ENCODE data around the gene GLYATL1. TPM values are rescaled to one million over a fixed set of nuclear protein-coding genes. Genes with fewer than 3 reads are reported as not detected.

The GLYATL1 gene
- total and polyA plus RNA-seq, 2 of the 13 experiments (the other 11 are each of a cell fraction or from before 2014, with no cell fraction given), result 0.17 TPM; not detected in 1

DNA sequence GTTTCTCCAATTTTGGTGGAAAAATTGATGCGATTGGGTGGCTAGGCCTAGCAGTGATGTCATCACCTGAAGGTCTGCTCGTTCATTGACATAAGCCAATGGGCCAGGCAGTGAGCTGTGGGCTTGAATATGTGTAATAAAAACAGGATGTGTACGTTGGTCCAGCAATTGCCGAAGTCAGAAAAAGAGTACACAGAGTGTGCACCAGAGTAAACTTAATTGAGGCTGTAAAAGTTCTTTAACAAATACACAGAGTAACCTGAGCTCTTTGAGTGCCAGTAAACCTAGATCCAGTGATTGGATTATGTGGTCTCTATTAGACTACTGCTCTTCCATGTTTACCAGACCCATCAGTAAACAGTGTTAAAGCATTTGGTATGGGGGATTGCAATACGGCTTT, 13.0 kb upstream of the GLYATL1 start (continued):
- TF ChIP-seq NR2F2 (IDR thresholded peaks at IDR 0.05; ENCODE audit: borderline replicate concordance, low read depth) (0 out of 2 replicates have a peak, but pooled peaks have one; percentile 37), ZNF20 (CRISPR knock-in tag; IDR thresholded peaks at IDR 0.05) (no peak), POGZ (CRISPR knock-in tag; IDR thresholded peaks at IDR 0.05) (no peak; the same call in 1 of the 2 replicates), ARID2 (CRISPR knock-in tag; IDR thresholded peaks at IDR 0.05; ENCODE audit: borderline replicate concordance) (0 out of 2 replicates have a peak, but pooled peaks have one; percentile 44), ZNF841 (CRISPR knock-in tag; IDR thresholded peaks at IDR 0.05; ENCODE audit: borderline replicate concordance) (no peak), RCOR2 (CRISPR knock-in tag; IDR thresholded peaks at IDR 0.05) (peak; percentile 49; the same call in 1 of the 2 replicates), RBM39 (IDR thresholded peaks at IDR 0.05; ENCODE audit: low read depth, low read length, poor library complexity, severe bottlenecking) (no peak), ZNF251 (CRISPR knock-in tag; IDR thresholded peaks at IDR 0.05) (no peak), ZNF589 (CRISPR knock-in tag; conservative IDR thresholded peaks at IDR 0.05) (no peak), ZNF547 (CRISPR knock-in tag; IDR thresholded peaks at IDR 0.05) (no peak), ZNF562 (CRISPR knock-in tag; IDR thresholded peaks at IDR 0.05; ENCODE audit: borderline replicate concordance) (no peak), ZFP82 (CRISPR knock-in tag; IDR thresholded peaks at IDR 0.05; ENCODE audit: borderline replicate concordance) (no peak), HOXA5 (CRISPR knock-in tag; IDR thresholded peaks at IDR 0.05) (no peak), ATM (IDR thresholded peaks at IDR 0.05; ENCODE audit: borderline replicate concordance) (no peak)
- TF ChIP-seq, protein P1, sequence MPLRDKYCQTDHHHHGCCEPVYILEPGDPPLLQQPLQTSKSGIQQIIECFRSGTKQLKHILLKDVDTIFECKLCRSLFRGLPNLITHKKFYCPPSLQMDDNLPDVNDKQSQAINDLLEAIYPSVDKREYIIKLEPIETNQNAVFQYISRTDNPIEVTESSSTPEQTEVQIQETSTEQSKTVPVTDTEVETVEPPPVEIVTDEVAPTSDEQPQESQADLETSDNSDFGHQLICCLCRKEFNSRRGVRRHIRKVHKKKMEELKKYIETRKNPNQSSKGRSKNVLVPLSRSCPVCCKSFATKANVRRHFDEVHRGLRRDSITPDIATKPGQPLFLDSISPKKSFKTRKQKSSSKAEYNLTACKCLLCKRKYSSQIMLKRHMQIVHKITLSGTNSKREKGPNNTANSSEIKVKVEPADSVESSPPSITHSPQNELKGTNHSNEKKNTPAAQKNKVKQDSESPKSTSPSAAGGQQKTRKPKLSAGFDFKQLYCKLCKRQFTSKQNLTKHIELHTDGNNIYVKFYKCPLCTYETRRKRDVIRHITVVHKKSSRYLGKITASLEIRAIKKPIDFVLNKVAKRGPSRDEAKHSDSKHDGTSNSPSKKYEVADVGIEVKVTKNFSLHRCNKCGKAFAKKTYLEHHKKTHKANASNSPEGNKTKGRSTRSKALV (CRISPR knock-in tag; IDR thresholded peaks at IDR 0.05), result no peak
- TF ChIP-seq, protein P2, sequence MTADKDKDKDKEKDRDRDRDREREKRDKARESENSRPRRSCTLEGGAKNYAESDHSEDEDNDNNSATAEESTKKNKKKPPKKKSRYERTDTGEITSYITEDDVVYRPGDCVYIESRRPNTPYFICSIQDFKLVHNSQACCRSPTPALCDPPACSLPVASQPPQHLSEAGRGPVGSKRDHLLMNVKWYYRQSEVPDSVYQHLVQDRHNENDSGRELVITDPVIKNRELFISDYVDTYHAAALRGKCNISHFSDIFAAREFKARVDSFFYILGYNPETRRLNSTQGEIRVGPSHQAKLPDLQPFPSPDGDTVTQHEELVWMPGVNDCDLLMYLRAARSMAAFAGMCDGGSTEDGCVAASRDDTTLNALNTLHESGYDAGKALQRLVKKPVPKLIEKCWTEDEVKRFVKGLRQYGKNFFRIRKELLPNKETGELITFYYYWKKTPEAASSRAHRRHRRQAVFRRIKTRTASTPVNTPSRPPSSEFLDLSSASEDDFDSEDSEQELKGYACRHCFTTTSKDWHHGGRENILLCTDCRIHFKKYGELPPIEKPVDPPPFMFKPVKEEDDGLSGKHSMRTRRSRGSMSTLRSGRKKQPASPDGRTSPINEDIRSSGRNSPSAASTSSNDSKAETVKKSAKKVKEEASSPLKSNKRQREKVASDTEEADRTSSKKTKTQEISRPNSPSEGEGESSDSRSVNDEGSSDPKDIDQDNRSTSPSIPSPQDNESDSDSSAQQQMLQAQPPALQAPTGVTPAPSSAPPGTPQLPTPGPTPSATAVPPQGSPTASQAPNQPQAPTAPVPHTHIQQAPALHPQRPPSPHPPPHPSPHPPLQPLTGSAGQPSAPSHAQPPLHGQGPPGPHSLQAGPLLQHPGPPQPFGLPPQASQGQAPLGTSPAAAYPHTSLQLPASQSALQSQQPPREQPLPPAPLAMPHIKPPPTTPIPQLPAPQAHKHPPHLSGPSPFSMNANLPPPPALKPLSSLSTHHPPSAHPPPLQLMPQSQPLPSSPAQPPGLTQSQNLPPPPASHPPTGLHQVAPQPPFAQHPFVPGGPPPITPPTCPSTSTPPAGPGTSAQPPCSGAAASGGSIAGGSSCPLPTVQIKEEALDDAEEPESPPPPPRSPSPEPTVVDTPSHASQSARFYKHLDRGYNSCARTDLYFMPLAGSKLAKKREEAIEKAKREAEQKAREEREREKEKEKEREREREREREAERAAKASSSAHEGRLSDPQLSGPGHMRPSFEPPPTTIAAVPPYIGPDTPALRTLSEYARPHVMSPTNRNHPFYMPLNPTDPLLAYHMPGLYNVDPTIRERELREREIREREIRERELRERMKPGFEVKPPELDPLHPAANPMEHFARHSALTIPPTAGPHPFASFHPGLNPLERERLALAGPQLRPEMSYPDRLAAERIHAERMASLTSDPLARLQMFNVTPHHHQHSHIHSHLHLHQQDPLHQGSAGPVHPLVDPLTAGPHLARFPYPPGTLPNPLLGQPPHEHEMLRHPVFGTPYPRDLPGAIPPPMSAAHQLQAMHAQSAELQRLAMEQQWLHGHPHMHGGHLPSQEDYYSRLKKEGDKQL (CRISPR knock-in tag; IDR thresholded peaks at IDR 0.05; ENCODE audit: low read depth), result peak; percentile 98
- TF ChIP-seq, protein P3, sequence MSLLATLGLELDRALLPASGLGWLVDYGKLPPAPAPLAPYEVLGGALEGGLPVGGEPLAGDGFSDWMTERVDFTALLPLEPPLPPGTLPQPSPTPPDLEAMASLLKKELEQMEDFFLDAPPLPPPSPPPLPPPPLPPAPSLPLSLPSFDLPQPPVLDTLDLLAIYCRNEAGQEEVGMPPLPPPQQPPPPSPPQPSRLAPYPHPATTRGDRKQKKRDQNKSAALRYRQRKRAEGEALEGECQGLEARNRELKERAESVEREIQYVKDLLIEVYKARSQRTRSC (CRISPR knock-in tag; IDR thresholded peaks at IDR 0.05; ENCODE audit: low read depth), result no peak
- TF ChIP-seq, protein P4, sequence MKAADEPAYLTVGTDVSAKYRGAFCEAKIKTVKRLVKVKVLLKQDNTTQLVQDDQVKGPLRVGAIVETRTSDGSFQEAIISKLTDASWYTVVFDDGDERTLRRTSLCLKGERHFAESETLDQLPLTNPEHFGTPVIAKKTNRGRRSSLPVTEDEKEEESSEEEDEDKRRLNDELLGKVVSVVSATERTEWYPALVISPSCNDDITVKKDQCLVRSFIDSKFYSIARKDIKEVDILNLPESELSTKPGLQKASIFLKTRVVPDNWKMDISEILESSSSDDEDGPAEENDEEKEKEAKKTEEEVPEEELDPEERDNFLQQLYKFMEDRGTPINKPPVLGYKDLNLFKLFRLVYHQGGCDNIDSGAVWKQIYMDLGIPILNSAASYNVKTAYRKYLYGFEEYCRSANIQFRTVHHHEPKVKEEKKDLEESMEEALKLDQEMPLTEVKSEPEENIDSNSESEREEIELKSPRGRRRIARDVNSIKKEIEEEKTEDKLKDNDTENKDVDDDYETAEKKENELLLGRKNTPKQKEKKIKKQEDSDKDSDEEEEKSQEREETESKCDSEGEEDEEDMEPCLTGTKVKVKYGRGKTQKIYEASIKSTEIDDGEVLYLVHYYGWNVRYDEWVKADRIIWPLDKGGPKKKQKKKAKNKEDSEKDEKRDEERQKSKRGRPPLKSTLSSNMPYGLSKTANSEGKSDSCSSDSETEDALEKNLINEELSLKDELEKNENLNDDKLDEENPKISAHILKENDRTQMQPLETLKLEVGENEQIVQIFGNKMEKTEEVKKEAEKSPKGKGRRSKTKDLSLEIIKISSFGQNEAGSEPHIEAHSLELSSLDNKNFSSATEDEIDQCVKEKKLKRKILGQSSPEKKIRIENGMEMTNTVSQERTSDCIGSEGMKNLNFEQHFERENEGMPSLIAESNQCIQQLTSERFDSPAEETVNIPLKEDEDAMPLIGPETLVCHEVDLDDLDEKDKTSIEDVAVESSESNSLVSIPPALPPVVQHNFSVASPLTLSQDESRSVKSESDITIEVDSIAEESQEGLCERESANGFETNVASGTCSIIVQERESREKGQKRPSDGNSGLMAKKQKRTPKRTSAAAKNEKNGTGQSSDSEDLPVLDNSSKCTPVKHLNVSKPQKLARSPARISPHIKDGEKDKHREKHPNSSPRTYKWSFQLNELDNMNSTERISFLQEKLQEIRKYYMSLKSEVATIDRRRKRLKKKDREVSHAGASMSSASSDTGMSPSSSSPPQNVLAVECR (CRISPR knock-in tag; IDR thresholded peaks at IDR 0.05; ENCODE audit: borderline replicate concordance), result no peak
